ENCODE measurements around the gene IMPDH2.

The IMPDH2 gene

DNA sequence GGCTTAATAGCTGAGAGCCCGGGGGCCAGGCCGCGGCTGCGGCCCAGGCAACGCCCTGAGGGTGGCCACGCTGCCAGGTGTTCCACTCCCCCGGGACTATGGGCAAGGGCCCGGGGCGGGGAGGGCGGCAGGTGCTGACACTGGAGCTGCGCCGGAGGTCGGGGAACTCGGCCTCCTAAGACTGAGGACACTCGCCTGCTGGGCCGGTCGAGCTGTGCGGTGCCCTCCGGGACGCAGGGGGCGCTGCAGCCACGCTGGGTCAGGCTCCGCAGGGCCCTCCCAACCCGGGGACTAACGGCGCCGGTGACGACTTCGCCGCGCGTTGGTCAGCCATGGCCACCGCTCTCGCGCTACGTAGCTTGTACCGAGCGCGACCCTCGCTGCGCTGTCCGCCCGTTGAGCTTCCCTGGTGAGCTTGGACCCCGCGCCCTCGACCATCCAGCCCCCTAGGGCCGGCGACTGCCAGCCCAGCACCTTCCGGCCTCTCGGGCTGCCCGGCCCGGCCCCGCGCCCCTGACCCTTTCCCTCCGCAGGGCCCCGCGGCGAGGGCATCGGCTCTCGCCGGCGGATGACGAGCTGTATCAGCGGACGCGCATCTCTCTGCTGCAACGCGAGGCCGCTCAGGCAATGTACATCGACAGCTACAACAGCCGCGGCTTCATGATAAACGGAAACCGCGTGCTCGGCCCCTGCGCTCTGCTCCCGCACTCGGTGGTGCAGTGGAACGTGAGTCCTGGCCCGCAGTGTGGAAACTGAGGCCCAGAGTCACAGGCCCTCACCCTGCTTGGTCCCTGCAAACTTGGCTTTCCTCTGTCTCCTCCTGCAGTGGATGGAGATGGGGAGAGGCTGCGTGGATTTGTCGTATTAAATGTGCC lies 7.1 kb downstream of the IMPDH2 start, which contains the start of gene NDUFAF3:
NDUFAF3 (plus strand) TSS at position 309 of the 875 bp plus-strand sequence; CDS start at position 333, 24 bp downstream.
- TF ChIP-seq GABPA (IDR thresholded peaks at IDR 0.05; ENCODE audit: low read depth) = no peak; the same call in 1 of the 2 replicates
- TF ChIP-seq, protein P1, sequence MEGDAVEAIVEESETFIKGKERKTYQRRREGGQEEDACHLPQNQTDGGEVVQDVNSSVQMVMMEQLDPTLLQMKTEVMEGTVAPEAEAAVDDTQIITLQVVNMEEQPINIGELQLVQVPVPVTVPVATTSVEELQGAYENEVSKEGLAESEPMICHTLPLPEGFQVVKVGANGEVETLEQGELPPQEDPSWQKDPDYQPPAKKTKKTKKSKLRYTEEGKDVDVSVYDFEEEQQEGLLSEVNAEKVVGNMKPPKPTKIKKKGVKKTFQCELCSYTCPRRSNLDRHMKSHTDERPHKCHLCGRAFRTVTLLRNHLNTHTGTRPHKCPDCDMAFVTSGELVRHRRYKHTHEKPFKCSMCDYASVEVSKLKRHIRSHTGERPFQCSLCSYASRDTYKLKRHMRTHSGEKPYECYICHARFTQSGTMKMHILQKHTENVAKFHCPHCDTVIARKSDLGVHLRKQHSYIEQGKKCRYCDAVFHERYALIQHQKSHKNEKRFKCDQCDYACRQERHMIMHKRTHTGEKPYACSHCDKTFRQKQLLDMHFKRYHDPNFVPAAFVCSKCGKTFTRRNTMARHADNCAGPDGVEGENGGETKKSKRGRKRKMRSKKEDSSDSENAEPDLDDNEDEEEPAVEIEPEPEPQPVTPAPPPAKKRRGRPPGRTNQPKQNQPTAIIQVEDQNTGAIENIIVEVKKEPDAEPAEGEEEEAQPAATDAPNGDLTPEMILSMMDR (IDR thresholded peaks at IDR 0.05; ENCODE audit: insufficient read depth, low read length) = peak; percentile 91
- TF ChIP-seq POLR2AphosphoS5 (IDR thresholded peaks at IDR 0.05; ENCODE audit: low read depth) = peak; percentile 87; the same call in 1 of the 2 replicates
- TF ChIP-seq, protein P2, sequence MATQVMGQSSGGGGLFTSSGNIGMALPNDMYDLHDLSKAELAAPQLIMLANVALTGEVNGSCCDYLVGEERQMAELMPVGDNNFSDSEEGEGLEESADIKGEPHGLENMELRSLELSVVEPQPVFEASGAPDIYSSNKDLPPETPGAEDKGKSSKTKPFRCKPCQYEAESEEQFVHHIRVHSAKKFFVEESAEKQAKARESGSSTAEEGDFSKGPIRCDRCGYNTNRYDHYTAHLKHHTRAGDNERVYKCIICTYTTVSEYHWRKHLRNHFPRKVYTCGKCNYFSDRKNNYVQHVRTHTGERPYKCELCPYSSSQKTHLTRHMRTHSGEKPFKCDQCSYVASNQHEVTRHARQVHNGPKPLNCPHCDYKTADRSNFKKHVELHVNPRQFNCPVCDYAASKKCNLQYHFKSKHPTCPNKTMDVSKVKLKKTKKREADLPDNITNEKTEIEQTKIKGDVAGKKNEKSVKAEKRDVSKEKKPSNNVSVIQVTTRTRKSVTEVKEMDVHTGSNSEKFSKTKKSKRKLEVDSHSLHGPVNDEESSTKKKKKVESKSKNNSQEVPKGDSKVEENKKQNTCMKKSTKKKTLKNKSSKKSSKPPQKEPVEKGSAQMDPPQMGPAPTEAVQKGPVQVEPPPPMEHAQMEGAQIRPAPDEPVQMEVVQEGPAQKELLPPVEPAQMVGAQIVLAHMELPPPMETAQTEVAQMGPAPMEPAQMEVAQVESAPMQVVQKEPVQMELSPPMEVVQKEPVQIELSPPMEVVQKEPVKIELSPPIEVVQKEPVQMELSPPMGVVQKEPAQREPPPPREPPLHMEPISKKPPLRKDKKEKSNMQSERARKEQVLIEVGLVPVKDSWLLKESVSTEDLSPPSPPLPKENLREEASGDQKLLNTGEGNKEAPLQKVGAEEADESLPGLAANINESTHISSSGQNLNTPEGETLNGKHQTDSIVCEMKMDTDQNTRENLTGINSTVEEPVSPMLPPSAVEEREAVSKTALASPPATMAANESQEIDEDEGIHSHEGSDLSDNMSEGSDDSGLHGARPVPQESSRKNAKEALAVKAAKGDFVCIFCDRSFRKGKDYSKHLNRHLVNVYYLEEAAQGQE (IDR thresholded peaks at IDR 0.05; ENCODE audit: insufficient replicate concordance, low read depth) = peak; percentile 62
- TF ChIP-seq SPI1 (IDR thresholded peaks at IDR 0.05; ENCODE audit: borderline replicate concordance, low read depth) = no peak
- Histone ChIP-seq H3K27ac (replicated peaks) (peak within 1 kb of the TSS; percentile 99), H3K4me3 (replicated peaks; ENCODE audit: insufficient read depth, low read length) (peak within 1 kb of the TSS; percentile 80), H3K27me3 (ENCODE audit: insufficient read depth, poor library complexity, severe bottlenecking) (no peaks in the 10 kb centered on the region)
- peak; percentile 90 to 94 for DNase-seq (ENCODE audit: low read depth in 1 of 2, low spot score in 1 of 2)

DNA sequence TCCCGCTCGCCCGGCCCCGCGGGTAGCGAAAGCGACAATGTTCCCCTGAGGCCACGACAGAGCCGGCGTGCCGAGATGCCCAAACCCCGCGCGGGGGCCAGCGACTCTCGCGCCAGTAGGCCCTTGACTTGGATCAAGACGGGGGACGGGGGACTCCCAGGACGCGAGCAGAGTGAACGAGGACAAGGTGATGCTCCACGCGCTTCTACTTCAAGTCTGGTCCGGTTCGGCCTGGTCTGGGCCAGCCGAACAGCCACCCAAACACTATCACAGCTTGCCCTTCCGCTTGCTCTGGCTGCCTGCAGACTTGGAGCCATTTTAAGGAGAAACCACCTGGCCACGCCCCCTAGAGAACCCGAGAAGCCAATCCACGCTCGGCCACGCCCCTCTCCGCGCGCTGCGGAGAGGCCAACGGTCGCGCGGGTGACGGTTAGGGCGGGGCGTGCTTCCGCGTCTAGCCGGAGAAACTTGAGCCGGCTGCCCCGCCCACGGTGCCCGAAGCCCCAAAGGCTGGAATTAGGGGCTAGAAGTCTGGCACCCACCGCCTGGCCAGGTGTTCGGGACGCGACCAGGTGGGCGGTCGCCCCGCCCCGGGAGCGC lies 7.9 kb downstream of the IMPDH2 start:
- DNase-seq (ENCODE audit: low read depth in 1 of 2, low spot score in 1 of 2) = peak; percentile 93 to 99
- peak overlapping the region; percentile 99 for H3K27ac ChIP-seq (replicated peaks)
- TF ChIP-seq, protein P2 (IDR thresholded peaks at IDR 0.05; ENCODE audit: insufficient replicate concordance, low read depth) = peak; percentile 74
- peak; percentile 100 for TF ChIP-seq POLR2AphosphoS5 (IDR thresholded peaks at IDR 0.05; ENCODE audit: low read depth)
- TF ChIP-seq GABPA (IDR thresholded peaks at IDR 0.05; ENCODE audit: low read depth) = no peak
- no peak; the same call in 1 of the 2 replicates for TF ChIP-seq SPI1 (IDR thresholded peaks at IDR 0.05; ENCODE audit: borderline replicate concordance, low read depth)
- TF ChIP-seq, protein P1 (IDR thresholded peaks at IDR 0.05; ENCODE audit: insufficient read depth, low read length) = no peak
- no peaks in the 10 kb centered on the region for H3K27me3 ChIP-seq (ENCODE audit: insufficient read depth, poor library complexity, severe bottlenecking)
- peak overlapping the region; percentile 80 for H3K4me3 ChIP-seq (replicated peaks; ENCODE audit: insufficient read depth, low read length)

DNA sequence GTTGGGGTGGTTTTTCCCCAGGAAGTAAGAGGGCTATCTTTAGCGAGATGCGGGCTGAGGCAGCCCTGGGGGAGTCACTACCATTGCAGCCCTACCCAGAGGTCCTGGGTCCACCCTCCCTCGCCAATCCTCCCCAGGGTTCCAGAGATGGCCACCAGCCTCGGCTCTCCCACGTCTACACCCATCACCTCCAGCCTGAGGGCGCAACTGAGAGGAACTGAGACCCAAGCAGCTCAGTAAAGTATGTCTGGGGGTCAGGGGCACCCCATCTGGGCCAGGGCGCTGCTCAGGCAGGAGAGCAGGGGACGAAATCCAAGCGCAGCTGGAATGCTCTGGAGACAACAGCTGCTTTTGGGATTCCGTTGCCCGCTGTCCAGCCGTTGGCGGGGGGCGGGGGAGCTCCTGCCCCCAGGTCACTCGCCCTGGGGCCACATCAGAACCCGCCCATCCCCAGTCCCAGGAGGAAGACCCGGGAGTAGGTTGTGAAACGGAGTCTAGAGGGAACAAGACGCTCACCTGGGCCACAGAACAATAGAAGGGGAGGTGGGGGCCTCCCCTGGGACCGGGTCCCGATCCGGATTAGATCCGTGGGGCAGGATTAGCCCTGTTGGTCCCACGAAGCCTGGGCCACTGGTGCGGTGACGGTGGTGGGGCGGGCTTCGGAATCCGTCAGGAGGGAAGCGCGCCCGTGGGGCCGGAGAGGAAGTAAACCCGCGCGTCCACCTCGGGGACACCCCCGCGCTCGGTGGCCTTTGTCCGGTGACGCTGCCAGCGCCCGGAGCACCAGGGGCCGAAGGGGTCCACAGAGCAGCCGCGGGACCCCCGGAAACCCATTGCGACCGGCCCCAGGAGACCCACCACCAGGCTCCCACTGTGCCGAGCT lies 8.6 kb downstream of the IMPDH2 start:
- peak; percentile 62 to 81 for DNase-seq (ENCODE audit: low read depth in 1 of 2, low spot score in 1 of 2)
- Histone ChIP-seq H3K4me3 (replicated peaks; ENCODE audit: insufficient read depth, low read length) (peak overlapping the region; percentile 80), H3K27me3 (ENCODE audit: insufficient read depth, poor library complexity, severe bottlenecking) (no peaks in the 10 kb centered on the region), H3K27ac (replicated peaks) (peak overlapping the region; percentile 99)
- TF ChIP-seq GABPA (IDR thresholded peaks at IDR 0.05; ENCODE audit: low read depth) (no peak), SPI1 (IDR thresholded peaks at IDR 0.05; ENCODE audit: borderline replicate concordance, low read depth) (peak; percentile 72; the same call in 1 of the 2 replicates)

Measured in HL-60 (cell line).